ENCODE data around the gene RYR3.

- TF ChIP-seq CTCF (IDR thresholded peaks at IDR 0.05): no peak
- TF ChIP-seq POLR2A (IDR thresholded peaks at IDR 0.05): no peak
These were observed 3.3 kb downstream of the RYR3 start for GRCh38 chr15:33314069-33314468.
